Measurements from ENCODE around the gene SCGB1D4.

SCGB1D4 gene

GRCh38 chr11:62253999-62254542, 44.8 kb downstream of the SCGB1D4 start:
- Histone ChIP-seq H4K20me1 (ENCODE audit: insufficient read depth, low read length) (no peaks in the 10 kb centered on the region), H3K27me3 (ENCODE audit: low read depth, low read length) (peaks cover 30% of the 10 kb centered on the region), H3K9ac (ENCODE audit: low read length) (no peak overlapping the region), H3K4me2 (ENCODE audit: low read length) (no peak overlapping the region), H3K36me3 (replicated peaks; ENCODE audit: low read depth, low read length) (no peaks in the 10 kb centered on the region), H2AFZ (ENCODE audit: low read depth, low read length) (no peak overlapping the region), H3K9me3 (ENCODE audit: insufficient read depth, low read length) (peaks cover 19% of the 10 kb centered on the region; the same call in 1 of the 2 replicates), H3K79me2 (ENCODE audit: low read length) (no peaks in the 10 kb centered on the region), H3K4me1 (ENCODE audit: low read length) (no peaks in the 10 kb centered on the region), H3K27ac (ENCODE audit: low read length) (no peak overlapping the region), H3K4me3 (ENCODE audit: low read length) (no peak overlapping the region)
- no peak for TF ChIP-seq EZH2phosphoT487 (IDR thresholded peaks at IDR 0.05; ENCODE audit: low read depth)
- no peak for TF ChIP-seq CTCF (IDR thresholded peaks at IDR 0.05; ENCODE audit: low read depth, low read length)

- Histone ChIP-seq H3K4me1 (ENCODE audit: low read length) (no peaks in the 10 kb centered on the region), H3K36me3 (replicated peaks; ENCODE audit: low read depth, low read length) (no peaks in the 10 kb centered on the region), H3K9ac (ENCODE audit: low read length) (no peak overlapping the region), H2AFZ (ENCODE audit: low read depth, low read length) (no peak overlapping the region), H4K20me1 (ENCODE audit: insufficient read depth, low read length) (no peaks in the 10 kb centered on the region), H3K4me2 (ENCODE audit: low read length) (no peak overlapping the region), H3K79me2 (ENCODE audit: low read length) (no peaks in the 10 kb centered on the region), H3K27ac (ENCODE audit: low read length) (no peak overlapping the region), H3K27me3 (ENCODE audit: low read depth, low read length) (peaks cover 21% of the 10 kb centered on the region), H3K9me3 (ENCODE audit: insufficient read depth, low read length) (peaks cover 19% of the 10 kb centered on the region; the same call in 1 of the 2 replicates), H3K4me3 (ENCODE audit: low read length) (no peak overlapping the region)
- no peak for TF ChIP-seq CTCF (IDR thresholded peaks at IDR 0.05; ENCODE audit: low read depth, low read length)
- no peak for TF ChIP-seq EZH2phosphoT487 (IDR thresholded peaks at IDR 0.05; ENCODE audit: low read depth)
Observed at GRCh38 chr11:62251698-62252097, 47.2 kb downstream of the SCGB1D4 start.
